PC-9 (cell line): Measurements from ENCODE around the gene PSRC1. TPM values are rescaled to one million over a fixed set of nuclear protein-coding genes. Genes with fewer than 3 reads are reported as not detected.

Source experiments
- BruUV-seq: library from RNA; stranded (reverse); fragments of 400-500 nt; replicated peaks from 2 replicates; lab custom pipeline; 2021; lab: Mats Ljungman, UMichigan
- CTCF ChIA-PET: fragments of 300-600 bp; sonication (Branson Sonifier 250); formaldehyde crosslinking; loops from one replicate; lab custom pipeline; 2022; ENCODE audit warnings: antibody characterized with exemption; lab: Charles Lee
- POLR2A ChIA-PET: fragments of 300-600 bp; sonication (Branson Sonifier 250); formaldehyde crosslinking; loops from one replicate; lab custom pipeline; 2022; ENCODE audit warnings: antibody characterized with exemption; ENCODE audit not compliant: unreplicated experiment; lab: Charles Lee
- DNase-seq, 2 experiments: peaks; one replicate each; pipeline versions ENCODE4 v3.0.0 to v3.0.0-alpha.2; 2015 to 2022; ENCODE audit warnings: mixed read lengths in 1 of 2
- H2AFZ ChIP-seq: fragments of 200-600 bp; sonication (generic); 2 replicates; pipeline ENCODE4 v1.8.1; 2017; ENCODE audit warnings: antibody characterized with exemption
- H3F3A ChIP-seq: fragments of 200-600 bp; sonication (generic); 2 replicates; pipeline ENCODE4 v1.8.1; 2017; ENCODE audit warnings: antibody characterized with exemption, mild to moderate bottlenecking, low read depth; ENCODE audit not compliant: insufficient read depth
- H3K27ac ChIP-seq: fragments of 200-600 bp; sonication (generic); 2 replicates; pipeline ENCODE4 v1.6.1; 2016; ENCODE audit warnings: mixed run types
- H3K27me3 ChIP-seq: fragments of 200-600 bp; sonication (generic); 2 replicates; pipeline ENCODE4 v1.6.1; 2016; ENCODE audit warnings: low read depth, mixed run types; ENCODE audit not compliant: insufficient read depth
- H3K36me3 ChIP-seq: fragments of 200-600 bp; sonication (generic); 2 replicates; pipeline ENCODE4 v1.6.1; 2016; ENCODE audit warnings: low read depth, mixed run types
- H3K4me1 ChIP-seq: fragments of 200-600 bp; sonication (generic); replicated peaks from 2 replicates; pipeline ENCODE4 v1.6.1; 2016; ENCODE audit warnings: mixed run types; ENCODE audit not compliant: insufficient read depth
- H3K4me2 ChIP-seq: fragments of 200-600 bp; sonication (generic); 2 replicates; pipeline ENCODE4 v1.6.1; 2017; ENCODE audit warnings: mixed run types
- H3K4me3 ChIP-seq: fragments of 200-600 bp; sonication (generic); 2 replicates; pipeline ENCODE4 v1.6.1; 2016; ENCODE audit warnings: mixed run types
- H3K79me2 ChIP-seq: fragments of 200-600 bp; sonication (generic); 2 replicates; pipeline ENCODE4 v1.6.1; 2017; ENCODE audit warnings: low read depth, mixed run types
- H3K9me2 ChIP-seq: fragments of 200-600 bp; sonication (generic); 2 replicates; pipeline ENCODE4 v1.8.1; 2017; ENCODE audit warnings: mild to moderate bottlenecking; ENCODE audit not compliant: insufficient read depth
- H3K9me3 ChIP-seq: fragments of 200-600 bp; sonication (generic); 2 replicates; pipeline ENCODE4 v1.8.1; 2016; ENCODE audit warnings: low read depth; ENCODE audit not compliant: insufficient read depth
- H4K20me1 ChIP-seq: fragments of 200-600 bp; sonication (generic); 2 replicates; pipeline ENCODE4 v1.8.1; 2017; ENCODE audit not compliant: insufficient read depth
- CTCF ChIP-seq: fragments of 200-600 bp; sonication (generic); conservative IDR thresholded peaks from 2 replicates; pipeline ENCODE4 v1.6.1; 2017; ENCODE audit warnings: mixed run types, antibody characterized with exemption, mild to moderate bottlenecking, moderate library complexity
- EZH2 ChIP-seq: fragments of 200-600 bp; sonication (generic); IDR thresholded peaks from 2 replicates; pipeline ENCODE4 v1.8.0; 2017; ENCODE audit warnings: antibody characterized with exemption, low read depth
- intact Hi-C: fragments of 100-400 bp; cut with micrococcal nuclease; formaldehyde crosslinking; loops from one replicate; pipeline ENCODE4 v1.10.0; 2022; ENCODE audit not compliant: unreplicated experiment
- total RNA-seq: library from RNA; stranded (reverse); gene quantifications from 2 replicates; pipeline ENCODE4 v1.2.3, GENCODE V29; 2021

The PSRC1 gene
- total RNA-seq, 1 experiment from 2014 or later: 26.4 TPM

- Histone ChIP-seq H4K20me1 (no peaks in the 10 kb centered on the region), H3K4me1 (peaks cover 24% of the 10 kb centered on the region), H3K9me3 (no peaks in the 10 kb centered on the region), H3K27ac (no peak overlapping the region), H3K4me3 (peak overlapping the region; percentile 58; the same call in 1 of the 2 replicates), H3K27me3 (no peaks in the 10 kb centered on the region), H3F3A (no peaks in the 10 kb centered on the region), H3K4me2 (peak overlapping the region; percentile 88), H3K79me2 (no peaks in the 10 kb centered on the region), H2AFZ (no peak overlapping the region), H3K9me2 (no peaks in the 10 kb centered on the region), H3K36me3 (no peaks in the 10 kb centered on the region)
- POLR2A ChIA-PET: interaction anchor here (0.5 to 1.2 kb wide), 4 partner anchors 8 to 46 kb away, joined by 3 to 7 read pairs (median 4); partner anchors contain the start of gene SARS1
- TF ChIP-seq EZH2 (no peak), CTCF (no peak)
- intact Hi-C loops: loop anchor here (1.0 kb wide), 1 partner anchor 10 kb away; no protein-coding TSS in a partner anchor
- CTCF ChIA-PET: interaction anchor here (0.6 kb wide), 2 partner anchors 160 to 538 kb away, joined by 3 read pairs; no protein-coding TSS in a partner anchor
- no peak for DNase-seq
- BruUV-seq: no TSS peak
These were observed 33.1 kb downstream of the PSRC1 start for GRCh38 chr1:109249654-109250401.

GRCh38 chr1:109248797-109249629, 33.9 kb downstream of the PSRC1 start, which contains the start of gene CELSR2:
TSS of gene CELSR2 (plus strand) at chr1:109249539. CDS start at chr1:109250080, 541 bp downstream.
- Histone ChIP-seq H3K9me2 (no peaks in the 10 kb centered on the region), H3K4me1 (peaks cover 16% of the 10 kb centered on the region), H3K79me2 (no peaks in the 10 kb centered on the region), H4K20me1 (no peaks in the 10 kb centered on the region), H3K27ac (no peak within 1 kb of the TSS), H2AFZ (peak within 1 kb of the TSS; percentile 70), H3K9me3 (no peaks in the 10 kb centered on the region), H3K4me2 (peak within 1 kb of the TSS; percentile 88), H3K27me3 (no peaks in the 10 kb centered on the region), H3K36me3 (no peaks in the 10 kb centered on the region), H3F3A (no peaks in the 10 kb centered on the region), H3K4me3 (peak within 1 kb of the TSS; percentile 58; the same call in 1 of the 2 replicates)
- POLR2A ChIA-PET: interaction anchor here (0.5 to 1.2 kb wide), 3 partner anchors 8 to 35 kb away, joined by 3 read pairs; partner anchors contain the start of gene SARS1
- CTCF ChIA-PET: no interaction called here
- TF ChIP-seq CTCF: no peak
- TF ChIP-seq EZH2: no peak
- peak; percentile 59 to 69 for DNase-seq
- no TSS peak for BruUV-seq
- intact Hi-C loops: loop anchor here (1.0 kb wide), 1 partner anchor 9 kb away; no protein-coding TSS in a partner anchor

- H3K27me3 ChIP-seq: no peaks in the 10 kb centered on the region
- TF ChIP-seq EZH2: no peak
- no peak for TF ChIP-seq CTCF
- no TSS peak for BruUV-seq
- no peaks in the 10 kb centered on the region for H3K36me3 ChIP-seq
- H3F3A ChIP-seq: no peaks in the 10 kb centered on the region
- no peak overlapping the region for H3K4me3 ChIP-seq
- no peak overlapping the region for H3K4me2 ChIP-seq
- no peak overlapping the region for H3K27ac ChIP-seq
- ChIA-PET CTCF (no interaction called here), POLR2A (no interaction called here)
- H3K9me3 ChIP-seq: no peaks in the 10 kb centered on the region
- H3K4me1 ChIP-seq: peaks cover 12% of the 10 kb centered on the region
- no peak overlapping the region for H2AFZ ChIP-seq
- no peaks in the 10 kb centered on the region for H4K20me1 ChIP-seq
- H3K79me2 ChIP-seq: no peaks in the 10 kb centered on the region
- intact Hi-C loops: no loop called here
- no peak for DNase-seq
- H3K9me2 ChIP-seq: no peaks in the 10 kb centered on the region
These were observed 34.5 kb downstream of the PSRC1 start for GRCh38 chr1:109248444-109248796.
